ENCODE results near the gene AKAP6.

GRCh38 chr14:32847867-32848266 lies 518.8 kb downstream of the AKAP6 start:
- no peak for TF ChIP-seq POLR2AphosphoS5 (IDR thresholded peaks at IDR 0.05)
- TF ChIP-seq, protein P1, sequence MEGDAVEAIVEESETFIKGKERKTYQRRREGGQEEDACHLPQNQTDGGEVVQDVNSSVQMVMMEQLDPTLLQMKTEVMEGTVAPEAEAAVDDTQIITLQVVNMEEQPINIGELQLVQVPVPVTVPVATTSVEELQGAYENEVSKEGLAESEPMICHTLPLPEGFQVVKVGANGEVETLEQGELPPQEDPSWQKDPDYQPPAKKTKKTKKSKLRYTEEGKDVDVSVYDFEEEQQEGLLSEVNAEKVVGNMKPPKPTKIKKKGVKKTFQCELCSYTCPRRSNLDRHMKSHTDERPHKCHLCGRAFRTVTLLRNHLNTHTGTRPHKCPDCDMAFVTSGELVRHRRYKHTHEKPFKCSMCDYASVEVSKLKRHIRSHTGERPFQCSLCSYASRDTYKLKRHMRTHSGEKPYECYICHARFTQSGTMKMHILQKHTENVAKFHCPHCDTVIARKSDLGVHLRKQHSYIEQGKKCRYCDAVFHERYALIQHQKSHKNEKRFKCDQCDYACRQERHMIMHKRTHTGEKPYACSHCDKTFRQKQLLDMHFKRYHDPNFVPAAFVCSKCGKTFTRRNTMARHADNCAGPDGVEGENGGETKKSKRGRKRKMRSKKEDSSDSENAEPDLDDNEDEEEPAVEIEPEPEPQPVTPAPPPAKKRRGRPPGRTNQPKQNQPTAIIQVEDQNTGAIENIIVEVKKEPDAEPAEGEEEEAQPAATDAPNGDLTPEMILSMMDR (IDR thresholded peaks at IDR 0.05) = no peak
